Measurements from ENCODE around the gene TCTN3. TPM values are rescaled to one million over a fixed set of nuclear protein-coding genes. Genes with fewer than 3 reads are reported as not detected.

The TCTN3 gene
- polyA plus RNA-seq, 1 of the 3 experiments (the other 2 are of a cell fraction), result 39.5 TPM

- no peaks in the 10 kb centered on the region; the same call in 1 of the 2 replicates for H4K20me1 ChIP-seq (ENCODE audit: insufficient read depth)
- peak overlapping the region; percentile 85 to 98 for H3K4me3 ChIP-seq (ENCODE audit: low read depth in 2 of 2, low read length in 1 of 2)
- H3F3A ChIP-seq (replicated peaks; ENCODE audit: insufficient read depth), result no peaks in the 10 kb centered on the region
- no peaks in the 10 kb centered on the region for H3K9me3 ChIP-seq
- no peaks in the 10 kb centered on the region for H3K27me3 ChIP-seq (ENCODE audit: insufficient read depth)
- H3K4me1 ChIP-seq (ENCODE audit: control insufficient read depth in 1 of 2, insufficient read depth in 2 of 2, low read depth in 1 of 2, low read length in 1 of 2), result peaks cover 5 to 7% of the 10 kb centered on the region in 2 experiments; a peak in 2 of 4 replicates
- CTCF ChIA-PET, result interaction anchor here (0.6 to 4.4 kb wide), 63 partner anchors 9 to 645 kb away, joined by 3 to 50 read pairs (median 4); partner anchors contain the start of genes ALDH18A1, CC2D2B and ZNF518A
- TF ChIP-seq RAD21 (IDR thresholded peaks at IDR 0.05; ENCODE audit: low read length) (no peak), MEF2A (IDR thresholded peaks at IDR 0.05; ENCODE audit: borderline replicate concordance, low read depth) (no peak), USF2 (IDR thresholded peaks at IDR 0.05; ENCODE audit: borderline replicate concordance, low read depth, low read length) (no peak)
- 3% methylated on average over 15 of the region's 15 CpGs for WGBS (ENCODE audit: low lambda C conversion rate)
- H3K9ac ChIP-seq, result peak overlapping the region; percentile 89
- H2AFZ ChIP-seq (ENCODE audit: low read depth), result peak overlapping the region; percentile 93
- peaks cover 33% of the 10 kb centered on the region for H3K79me2 ChIP-seq (ENCODE audit: insufficient read depth)
- DNase-seq, result no peak
- peak overlapping the region; percentile 88 for H3K4me2 ChIP-seq
- peaks cover 13 to 23% of the 10 kb centered on the region in 2 experiments for H3K36me3 ChIP-seq (replicated peaks in 1 of 2; ENCODE audit: control insufficient read depth in 1 of 2, insufficient read depth in 2 of 2, low read length in 1 of 2)
- no peaks in the 10 kb centered on the region for H3K9me2 ChIP-seq
- peak overlapping the region; percentile 64 to 72; a peak in 2 of 4 replicates for H3K27ac ChIP-seq (ENCODE audit: low read depth in 2 of 2, low read length in 1 of 2)
- POLR2A ChIA-PET, result interaction anchor here (0.6 to 1.2 kb wide), 3 partner anchors 144 to 437 kb away, joined by 3 to 13 read pairs (median 3); partner anchors contain the start of gene ZNF518A
These were observed 558 bp downstream of the TCTN3 start for GRCh38 chr10:95693071-95693667.

GRCh38 chr10:95691281-95691680 is 2.4 kb downstream of the TCTN3 start:
- Histone ChIP-seq H3K9ac (no peak overlapping the region), H3K36me3 (replicated peaks in 1 of 2; ENCODE audit: control insufficient read depth in 1 of 2, insufficient read depth in 2 of 2, low read length in 1 of 2) (peaks cover 29 to 38% of the 10 kb centered on the region in 2 experiments), H3F3A (replicated peaks; ENCODE audit: insufficient read depth) (no peaks in the 10 kb centered on the region), H3K27me3 (ENCODE audit: insufficient read depth) (no peaks in the 10 kb centered on the region), H4K20me1 (ENCODE audit: insufficient read depth) (no peaks in the 10 kb centered on the region; the same call in 1 of the 2 replicates), H2AFZ (ENCODE audit: low read depth) (no peak overlapping the region), H3K27ac (ENCODE audit: low read depth in 2 of 2, low read length in 1 of 2) (no peak overlapping the region), H3K79me2 (ENCODE audit: insufficient read depth) (peaks cover 33% of the 10 kb centered on the region), H3K4me3 (ENCODE audit: low read depth in 2 of 2, low read length in 1 of 2) (no peak overlapping the region), H3K9me3 (no peaks in the 10 kb centered on the region), H3K9me2 (no peaks in the 10 kb centered on the region), H3K4me1 (ENCODE audit: control insufficient read depth in 1 of 2, insufficient read depth in 2 of 2, low read depth in 1 of 2, low read length in 1 of 2) (peaks cover 5 to 7% of the 10 kb centered on the region in 2 experiments; a peak in 2 of 4 replicates), H3K4me2 (no peak overlapping the region)
- no peak for DNase-seq
- CTCF ChIA-PET, result no interaction called here
- 84% methylated on average over 2 of the region's 2 CpGs for WGBS (ENCODE audit: low lambda C conversion rate)
- POLR2A ChIA-PET, result no interaction called here
- TF ChIP-seq MXI1 (IDR thresholded peaks at IDR 0.05; ENCODE audit: low read depth, low read length) (no peak), RCOR1 (IDR thresholded peaks at IDR 0.05; ENCODE audit: low read length) (no peak), TAF1 (IDR thresholded peaks at IDR 0.05; ENCODE audit: borderline replicate concordance, low read depth, low read length) (no peak), IRF3 (IDR thresholded peaks at IDR 0.05; ENCODE audit: low read depth, low read length) (no peak), USF1 (IDR thresholded peaks at IDR 0.05; ENCODE audit: borderline replicate concordance, low read depth) (no peak), USF2 (IDR thresholded peaks at IDR 0.05; ENCODE audit: borderline replicate concordance, low read depth, low read length) (no peak), RFX5 (IDR thresholded peaks at IDR 0.05; ENCODE audit: low read length) (no peak), FOXJ3 (CRISPR knock-in tag; IDR thresholded peaks at IDR 0.05) (no peak), MAX (IDR thresholded peaks at IDR 0.05; ENCODE audit: low read depth) (no peak), ELF1 (IDR thresholded peaks at IDR 0.05) (no peak), MEF2A (IDR thresholded peaks at IDR 0.05; ENCODE audit: borderline replicate concordance, low read depth) (no peak), PBX3 (IDR thresholded peaks at IDR 0.05) (no peak), TEAD4 (IDR thresholded peaks at IDR 0.05; ENCODE audit: borderline replicate concordance, insufficient read depth) (no peak), NFIC (IDR thresholded peaks at IDR 0.05; ENCODE audit: borderline replicate concordance) (no peak), GATA2 (CRISPR knock-in tag; IDR thresholded peaks at IDR 0.05) (no peak), ZBTB33 (IDR thresholded peaks at IDR 0.05; ENCODE audit: borderline replicate concordance, low read depth) (no peak), SMC3 (IDR thresholded peaks at IDR 0.05; ENCODE audit: low read depth, low read length) (no peak)
